HG02759 (cell line): ENCODE measurements around the gene ARID3B.

Experiments used
- ATAC-seq: cut with Tn5 transposase; IDR thresholded peaks from one replicate; pipeline ENCODE4 v1.9.1; 2021; ENCODE audit warnings: mild to moderate bottlenecking, moderate library complexity; ENCODE audit not compliant: unreplicated experiment

ARID3B gene

GRCh38 chr15:74633781-74634180, 92.8 kb downstream of the ARID3B start:
- ATAC-seq = no peak

GRCh38 chr15:74635228-74635627, 94.2 kb downstream of the ARID3B start:
- peak; percentile 58 for ATAC-seq

- ATAC-seq = no peak
These were observed 96.0 kb downstream of the ARID3B start for GRCh38 chr15:74636984-74637383.

- ATAC-seq = no peak
These were observed 100.1 kb downstream of the ARID3B start for GRCh38 chr15:74641151-74641550.

GRCh38 chr15:74642348-74642733, 101.3 kb downstream of the ARID3B start:
- no peak for ATAC-seq

GRCh38 chr15:74642734-74643664, 102.0 kb downstream of the ARID3B start:
- no peak for ATAC-seq

GRCh38 chr15:74643665-74644204, 102.7 kb downstream of the ARID3B start:
- ATAC-seq = no peak

GRCh38 chr15:74646480-74646879, 105.5 kb downstream of the ARID3B start:
- ATAC-seq = no peak
